Endothelial cell of umbilical vein (primary cell): Measurements from ENCODE around the gene GORASP2.

Source experiments
- CTCF ChIP-seq, 2 donors: IDR thresholded peaks; 1 replicate in 1 of 2; 2 replicates in 1 of 2; pipeline ENCODE4 v1.5.1; 2011; ENCODE audit warnings: low read length in 2 of 2, mild to moderate bottlenecking in 2 of 2, moderate library complexity in 2 of 2, control low read depth in 1 of 2, inconsistent platforms in 1 of 2, low read depth in 1 of 2; ENCODE audit not compliant: insufficient read depth in 1 of 2; ENCODE audit errors: extremely low read depth in 1 of 2
- EZH2 ChIP-seq: IDR thresholded peaks from 2 replicates; pipeline ENCODE4 v1.6.1; 2012; ENCODE audit warnings: borderline replicate concordance, low read depth, mild to moderate bottlenecking, moderate library complexity, low read length, inconsistent platforms; ENCODE audit not compliant: severe bottlenecking
- FOS ChIP-seq: IDR thresholded peaks from 2 replicates; pipeline ENCODE4 v1.6.1; 2011; ENCODE audit warnings: mild to moderate bottlenecking, low read length, moderate library complexity, borderline replicate concordance; ENCODE audit not compliant: insufficient read depth
- GATA2 ChIP-seq: IDR thresholded peaks from 2 replicates; pipeline ENCODE4 v1.7.0; 2011; ENCODE audit warnings: low read depth, mild to moderate bottlenecking, moderate library complexity, mixed read lengths, low read length; ENCODE audit not compliant: insufficient read length, insufficient read depth
- JUN ChIP-seq: IDR thresholded peaks from 2 replicates; pipeline ENCODE4 v1.6.1; 2011; ENCODE audit warnings: borderline replicate concordance, low read depth; ENCODE audit not compliant: insufficient read length, insufficient read depth
- MAX ChIP-seq: IDR thresholded peaks from 2 replicates; pipeline ENCODE4 v1.6.1; 2011; ENCODE audit not compliant: insufficient read depth, insufficient read length
- MYC ChIP-seq: IDR thresholded peaks from one replicate; pipeline ENCODE4 v1.6.1; 2011; ENCODE audit warnings: mild to moderate bottlenecking, low read depth, low read length
- POLR2A ChIP-seq: IDR thresholded peaks from 2 replicates; pipeline ENCODE4 v1.6.1; 2012; ENCODE audit warnings: low read depth, mild to moderate bottlenecking, control low read depth, low read length
- POLR2AphosphoS5 ChIP-seq: IDR thresholded peaks from 2 replicates; pipeline ENCODE4 v1.6.1; 2012; ENCODE audit warnings: low read depth, mild to moderate bottlenecking, control low read depth, low read length, moderate library complexity; ENCODE audit not compliant: insufficient read depth

GRCh38 chr2:170897108-170897507, 31.9 kb upstream of the GORASP2 start:
- TF ChIP-seq CTCF (IDR thresholded peaks at IDR 0.05; ENCODE audit: extremely low read depth in 1 of 2, insufficient read depth in 1 of 2, low read depth in 1 of 2, low read length in 2 of 2) (no peak), EZH2 (no peak), POLR2A (no peak), POLR2AphosphoS5 (no peak), MAX (no peak), MYC (no peak), GATA2 (no peak), FOS (no peak), JUN (no peak)
